ENCODE data around the gene TLX2.

Gene TLX2

DNA sequence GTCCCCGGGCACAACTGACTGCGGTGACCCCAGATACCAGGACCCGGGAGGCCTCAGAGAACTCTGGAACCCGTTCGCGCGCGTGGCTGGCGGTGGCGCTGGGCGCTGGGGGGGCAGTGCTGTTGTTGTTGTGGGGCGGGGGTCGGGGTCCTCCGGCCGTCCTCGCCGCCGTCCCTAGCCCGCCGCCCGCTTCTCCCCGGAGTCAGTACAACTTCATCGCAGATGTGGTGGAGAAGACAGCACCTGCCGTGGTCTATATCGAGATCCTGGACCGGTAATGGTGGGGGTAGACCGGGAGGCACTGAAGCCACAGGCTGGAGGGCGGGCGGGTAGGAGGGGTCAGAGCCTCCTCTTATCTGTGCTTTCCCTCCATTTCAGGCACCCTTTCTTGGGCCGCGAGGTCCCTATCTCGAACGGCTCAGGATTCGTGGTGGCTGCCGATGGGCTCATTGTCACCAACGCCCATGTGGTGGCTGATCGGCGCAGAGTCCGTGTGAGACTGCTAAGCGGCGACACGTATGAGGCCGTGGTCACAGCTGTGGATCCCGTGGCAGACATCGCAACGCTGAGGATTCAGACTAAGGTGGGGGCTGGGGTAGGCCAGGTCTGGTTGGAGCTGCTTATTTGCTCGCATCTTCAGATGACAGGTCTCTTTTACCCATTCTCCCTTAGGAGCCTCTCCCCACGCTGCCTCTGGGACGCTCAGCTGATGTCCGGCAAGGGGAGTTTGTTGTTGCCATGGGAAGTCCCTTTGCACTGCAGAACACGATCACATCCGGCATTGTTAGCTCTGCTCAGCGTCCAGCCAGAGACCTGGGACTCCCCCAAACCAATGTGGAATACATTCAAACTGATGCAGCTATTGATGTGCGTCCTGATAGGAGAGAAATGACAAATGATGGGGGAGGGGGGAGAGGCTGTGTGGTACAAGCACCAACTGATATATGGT is 16.3 kb downstream of the TLX2 start:
- DNase-seq, result peak; percentile 66

DNA sequence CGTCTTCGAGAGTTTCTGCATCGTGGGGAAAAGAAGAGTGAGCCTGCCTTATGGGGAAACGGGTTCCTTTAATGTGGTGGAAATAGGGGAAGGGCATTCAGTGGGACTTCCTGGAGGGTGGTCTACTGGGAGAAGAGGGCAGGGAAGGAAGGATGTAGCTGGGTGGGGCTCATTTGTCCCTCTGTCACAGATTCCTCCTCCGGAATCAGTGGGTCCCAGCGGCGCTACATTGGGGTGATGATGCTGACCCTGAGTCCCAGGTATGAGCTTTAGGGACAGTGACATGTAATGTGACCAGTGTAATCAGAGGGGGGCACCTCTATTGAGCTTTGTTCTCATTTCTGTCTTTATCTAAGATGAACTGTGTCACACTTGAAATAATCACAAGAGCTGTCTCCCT is 17.4 kb downstream of the TLX2 start:
- Histone ChIP-seq H3K36me3 (peaks cover 56% of the 10 kb centered on the region), H3K27ac (peak overlapping the region; percentile 86), H3K4me3 (ENCODE audit: low read depth, low read length) (no peak overlapping the region), H3K9me3 (ENCODE audit: severe bottlenecking) (no peaks in the 10 kb centered on the region), H3K27me3 (ENCODE audit: insufficient read depth, low read depth, severe bottlenecking) (no peaks in the 10 kb centered on the region)
- no peak for DNase-seq
- no peak for TF ChIP-seq CTCF (IDR thresholded peaks at IDR 0.05; ENCODE audit: low read depth, low read length)

More for the DNA sequence above, 16.3 kb downstream of the TLX2 start:
- Histone ChIP-seq H3K36me3 (peaks cover 68% of the 10 kb centered on the region), H3K9me3 (ENCODE audit: severe bottlenecking) (no peaks in the 10 kb centered on the region), H3K4me3 (ENCODE audit: low read depth, low read length) (peak overlapping the region; percentile 97), H3K27me3 (ENCODE audit: insufficient read depth, low read depth, severe bottlenecking) (no peaks in the 10 kb centered on the region), H3K27ac (peak overlapping the region; percentile 86)
- no peak for TF ChIP-seq CTCF (IDR thresholded peaks at IDR 0.05; ENCODE audit: low read depth, low read length)

GRCh38 chr2:74532222-74532621 is 18.0 kb downstream of the TLX2 start:
- Histone ChIP-seq H3K27me3 (ENCODE audit: insufficient read depth, low read depth, severe bottlenecking) (no peaks in the 10 kb centered on the region), H3K36me3 (peaks cover 51% of the 10 kb centered on the region), H3K9me3 (ENCODE audit: severe bottlenecking) (no peaks in the 10 kb centered on the region), H3K27ac (peak overlapping the region; percentile 86; the same call in 1 of the 2 replicates), H3K4me3 (ENCODE audit: low read depth, low read length) (no peak overlapping the region)
- DNase-seq, result no peak
- TF ChIP-seq CTCF (IDR thresholded peaks at IDR 0.05; ENCODE audit: low read depth, low read length), result no peak

- Histone ChIP-seq H3K27ac (no peak overlapping the region), H3K4me3 (ENCODE audit: low read depth, low read length) (no peak overlapping the region), H3K9me3 (ENCODE audit: severe bottlenecking) (no peaks in the 10 kb centered on the region), H3K36me3 (peaks cover 39% of the 10 kb centered on the region), H3K27me3 (ENCODE audit: insufficient read depth, low read depth, severe bottlenecking) (no peaks in the 10 kb centered on the region)
- no peak for DNase-seq
- no peak for TF ChIP-seq CTCF (IDR thresholded peaks at IDR 0.05; ENCODE audit: low read depth, low read length)
Measured at GRCh38 chr2:74533464-74533863, 19.2 kb downstream of the TLX2 start.

GRCh38 chr2:74534411-74534810 is 20.2 kb downstream of the TLX2 start:
- peaks cover 37% of the 10 kb centered on the region for H3K36me3 ChIP-seq
- H3K9me3 ChIP-seq (ENCODE audit: severe bottlenecking), result no peaks in the 10 kb centered on the region
- no peak for DNase-seq
- H3K27ac ChIP-seq, result no peak overlapping the region
- no peaks in the 10 kb centered on the region for H3K27me3 ChIP-seq (ENCODE audit: insufficient read depth, low read depth, severe bottlenecking)
- H3K4me3 ChIP-seq (ENCODE audit: low read depth, low read length), result no peak overlapping the region
- no peak for TF ChIP-seq CTCF (IDR thresholded peaks at IDR 0.05; ENCODE audit: low read depth, low read length)

Measured in WERI-Rb-1 (cell line).